Epidermal melanocyte (primary cell): ENCODE measurements around the gene ANKRD9.
"Not testable (repeated sequence)": the region's sequence is repeated elsewhere in the genome, so short reads cannot be mapped to it uniquely, and the experiment has no call there.

Experiments used
- DNase-seq: peaks from one replicate; pipeline ENCODE4 v3.0.0; 2011; ENCODE audit warnings: low spot score; ENCODE audit not compliant: insufficient read length

ANKRD9 gene

GRCh38 chr14:102509746-102510615, at the start of gene ANKRD9:
Gene ANKRD9, minus strand, starts transcription at chr14:102509776. Its CDS starts 1,887 bp downstream, at chr14:102507889.
- DNase-seq = peak; percentile 98

DNA sequence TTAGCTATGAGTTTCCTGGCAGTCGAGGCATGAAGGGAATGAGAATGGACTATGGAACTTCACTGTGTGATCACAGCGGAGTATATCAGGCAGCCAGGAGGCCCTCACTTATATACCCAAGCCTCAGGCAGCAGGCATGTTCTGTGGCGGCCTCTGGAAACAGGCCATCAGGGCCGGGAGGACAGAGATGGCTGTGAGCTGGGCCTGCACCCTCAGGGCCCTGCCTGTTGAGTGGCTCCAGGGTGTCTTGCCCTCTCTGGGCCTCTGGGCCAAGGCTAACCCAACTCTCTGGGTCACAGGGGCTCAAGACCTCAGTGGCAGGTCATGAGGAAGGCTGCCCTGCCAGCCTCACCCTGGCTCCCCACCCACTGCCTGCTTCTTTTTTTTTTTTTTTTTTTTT, 49.0 kb upstream of the ANKRD9 start:
- no peak for DNase-seq

DNA sequence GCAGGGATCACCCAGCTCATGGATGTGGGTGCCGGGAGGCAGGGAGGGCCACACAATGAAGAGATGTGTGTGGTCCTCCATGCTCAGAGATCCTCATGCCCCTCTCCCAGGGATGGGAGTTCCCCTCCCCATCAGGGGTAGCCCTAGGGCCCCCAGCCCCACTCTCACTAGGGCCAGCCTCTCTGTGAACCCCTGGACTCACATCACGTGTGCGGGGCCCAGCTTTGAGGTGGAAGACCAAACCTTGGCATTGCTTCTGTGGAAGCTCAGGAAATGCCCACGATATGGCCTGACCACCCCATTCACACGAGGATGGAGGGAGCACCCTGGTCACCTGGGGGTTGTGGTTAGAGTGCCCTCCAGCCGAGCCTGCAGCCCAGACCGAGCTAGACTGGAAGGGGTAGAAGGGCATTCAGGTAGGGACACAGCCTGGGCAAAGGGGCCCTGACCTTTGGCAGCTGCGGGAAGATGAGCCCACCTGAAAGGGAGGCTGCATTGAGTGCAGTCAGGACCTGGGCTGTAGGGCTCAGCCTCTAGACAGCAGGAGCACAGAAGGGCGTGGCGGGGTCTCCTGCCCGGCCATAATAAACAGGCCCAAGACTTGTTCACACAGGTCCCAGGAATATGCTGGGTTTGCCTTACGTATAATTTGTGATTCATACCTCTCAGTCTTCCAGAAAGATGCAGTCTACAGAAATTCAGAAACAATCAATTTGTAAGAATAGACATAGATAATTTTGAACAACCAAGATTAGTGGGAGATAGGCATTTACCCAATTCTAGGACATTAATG, 48.1 kb upstream of the ANKRD9 start:
- no peak for DNase-seq

GRCh38 chr14:102556098-102556677, 46.6 kb upstream of the ANKRD9 start:
- no peak for DNase-seq

DNA sequence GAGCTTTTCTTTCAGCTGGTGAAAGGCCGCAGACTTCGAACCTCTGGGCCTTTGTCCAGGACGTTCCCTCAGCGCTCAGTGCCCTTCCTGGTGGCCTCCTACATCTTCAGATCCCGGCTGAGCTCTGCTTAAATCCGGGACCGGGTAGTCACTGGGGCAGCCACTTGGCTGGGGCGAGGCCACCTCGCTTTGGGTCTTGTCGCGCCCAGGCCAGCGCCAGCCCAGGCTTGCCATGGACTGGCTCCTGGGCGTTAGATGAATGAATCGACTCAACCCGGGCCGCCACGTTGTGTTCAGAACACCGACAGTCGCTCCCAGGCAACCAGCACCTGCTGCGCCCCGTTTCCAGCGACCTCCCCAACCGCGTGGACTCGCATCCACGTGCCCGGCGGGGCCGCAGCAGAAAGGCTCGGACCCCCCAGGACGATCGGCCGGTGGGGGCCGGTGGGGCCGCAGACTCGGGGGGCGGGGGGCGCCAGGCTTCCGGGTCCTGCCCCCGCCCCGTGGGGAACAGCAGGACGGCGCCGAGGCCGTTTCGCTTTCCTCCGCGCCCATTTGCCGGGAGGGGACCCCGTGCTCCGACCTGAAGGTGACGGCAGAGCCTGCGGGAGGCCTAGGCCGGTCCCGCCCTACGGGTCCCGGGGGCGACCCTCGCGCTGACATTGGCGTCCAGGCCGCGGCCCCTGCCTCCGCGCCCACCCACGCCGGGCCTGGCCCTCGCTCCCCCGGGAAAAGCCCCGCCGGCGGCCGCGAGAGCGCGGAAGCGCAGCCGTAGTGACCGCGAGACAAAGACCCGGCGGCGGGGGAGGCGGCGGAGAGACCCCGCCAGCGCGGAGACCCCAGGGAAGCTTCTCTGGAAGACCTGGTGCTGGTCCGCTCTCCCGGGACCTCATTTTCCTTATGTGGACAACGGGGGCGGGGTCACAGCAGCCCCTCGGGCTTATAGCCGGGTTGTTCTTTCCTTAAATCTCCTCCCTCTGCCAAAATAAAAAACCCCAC, 45.5 kb upstream of the ANKRD9 start:
- DNase-seq = peak; percentile 59

DNA sequence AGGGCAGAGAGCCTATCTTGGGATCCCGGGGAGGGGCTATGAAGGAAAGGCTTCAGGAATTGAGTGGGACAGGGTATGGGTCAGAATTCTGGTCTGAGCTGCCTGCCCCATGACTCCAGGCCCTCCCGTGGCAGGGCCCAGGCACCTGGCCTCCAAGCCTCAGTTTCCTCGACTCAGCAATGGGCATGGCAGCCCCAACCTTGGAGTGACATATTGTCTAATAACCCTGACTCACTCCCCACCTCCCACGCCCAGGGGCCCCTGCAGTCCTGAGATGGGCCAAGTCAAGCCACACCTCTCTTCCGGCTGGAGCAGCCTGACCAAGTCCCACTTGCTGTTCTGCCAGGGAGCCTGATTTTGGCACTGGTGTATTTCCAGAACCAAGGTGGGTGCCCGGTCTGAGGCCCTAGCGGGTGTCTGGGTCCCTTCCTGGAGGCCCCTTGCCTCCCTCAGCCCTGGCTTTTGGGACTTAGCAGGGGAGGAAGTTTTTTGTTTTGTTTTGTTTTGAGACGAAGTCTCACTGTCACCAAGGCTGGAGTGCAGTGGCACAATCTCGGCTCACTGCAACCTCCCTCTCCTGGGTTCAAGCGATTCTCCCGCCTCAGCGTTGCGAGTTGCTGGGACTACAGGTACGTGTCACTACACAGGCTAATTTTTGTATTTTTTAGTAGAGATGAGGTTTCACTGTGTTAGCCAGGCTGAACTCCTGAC, 42.6 kb upstream of the ANKRD9 start:
- no peak for DNase-seq

GRCh38 chr14:102550927-102551401, 41.4 kb upstream of the ANKRD9 start:
- not testable (repeated sequence) for DNase-seq

DNA sequence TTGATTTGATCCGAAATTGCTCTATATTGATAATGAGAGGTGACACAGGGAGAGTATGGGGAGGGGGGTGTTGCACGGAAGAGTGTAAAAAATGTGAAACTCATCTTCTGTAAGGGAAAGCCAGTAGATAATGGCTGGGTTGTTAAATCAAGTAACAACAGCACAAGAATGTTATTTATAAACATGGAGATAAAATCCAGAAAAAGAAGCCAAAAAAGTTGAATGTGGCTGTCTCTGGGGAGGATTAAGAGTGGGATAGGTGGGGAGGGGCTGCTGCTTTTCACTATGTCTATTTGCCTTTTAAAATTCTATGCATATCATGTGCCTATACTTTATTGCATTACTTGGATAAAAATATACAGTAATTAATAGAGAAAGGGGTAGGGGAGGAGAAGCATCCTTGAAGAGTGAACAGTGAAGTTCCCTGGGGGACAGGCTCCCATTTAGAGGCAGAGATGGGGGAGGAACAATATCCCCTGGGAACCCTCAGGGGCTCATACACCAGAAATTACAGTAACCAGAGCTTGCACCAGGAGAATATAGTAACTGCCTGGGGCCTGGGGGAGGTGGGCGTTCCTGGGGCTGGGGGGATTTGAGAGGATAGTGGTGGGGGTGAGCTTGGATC, 39.2 kb upstream of the ANKRD9 start:
- DNase-seq = no peak

DNA sequence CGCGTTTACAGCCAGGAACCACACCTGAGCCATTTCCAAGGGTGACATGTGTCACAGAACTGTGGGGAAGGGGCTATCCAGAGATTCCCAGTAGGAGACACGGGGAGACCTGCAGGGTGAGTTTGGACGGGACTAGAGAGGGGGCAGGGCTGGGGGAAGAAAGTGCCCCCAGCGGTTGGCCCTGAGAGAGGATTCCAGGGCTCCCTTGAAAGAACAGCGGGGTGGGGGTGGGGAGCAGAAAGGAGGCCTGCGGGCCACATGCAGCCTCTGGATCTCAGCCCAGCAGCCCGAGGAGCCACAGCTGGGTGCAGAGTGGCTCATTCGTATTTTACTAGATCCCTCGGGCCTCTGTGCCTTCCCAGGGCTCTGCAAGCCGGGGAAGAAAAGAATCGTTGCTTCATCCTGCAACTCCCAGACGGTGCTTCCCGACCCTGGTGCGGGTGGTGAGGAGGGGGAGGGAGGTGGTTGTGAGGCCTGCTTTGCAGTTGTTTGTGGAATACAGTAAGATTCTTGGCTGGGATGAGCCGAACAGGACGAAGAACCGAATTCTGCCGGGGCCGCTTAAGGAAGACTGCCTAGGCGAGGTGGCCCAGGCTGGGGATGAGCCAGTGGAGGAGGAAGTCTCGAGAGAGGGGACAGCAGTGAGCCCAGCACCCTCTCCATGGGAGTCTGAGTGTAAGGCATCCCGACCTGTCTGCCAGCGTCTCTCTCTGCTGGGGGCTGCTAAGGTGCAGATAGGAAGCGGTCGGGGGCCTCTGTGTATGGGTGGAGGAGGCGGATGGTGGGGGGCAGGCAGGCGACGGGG, 36.1 kb upstream of the ANKRD9 start:
- DNase-seq = peak; percentile 31

GRCh38 chr14:102544747-102545460, 35.3 kb upstream of the ANKRD9 start:
- no peak for DNase-seq

GRCh38 chr14:102544046-102544746, 34.6 kb upstream of the ANKRD9 start:
- DNase-seq = no peak

- no peak for DNase-seq
Observed at GRCh38 chr14:102541771-102542170, 32.2 kb upstream of the ANKRD9 start.

- not testable (repeated sequence) for DNase-seq
Observed at GRCh38 chr14:102541029-102541491, 31.5 kb upstream of the ANKRD9 start.

DNA sequence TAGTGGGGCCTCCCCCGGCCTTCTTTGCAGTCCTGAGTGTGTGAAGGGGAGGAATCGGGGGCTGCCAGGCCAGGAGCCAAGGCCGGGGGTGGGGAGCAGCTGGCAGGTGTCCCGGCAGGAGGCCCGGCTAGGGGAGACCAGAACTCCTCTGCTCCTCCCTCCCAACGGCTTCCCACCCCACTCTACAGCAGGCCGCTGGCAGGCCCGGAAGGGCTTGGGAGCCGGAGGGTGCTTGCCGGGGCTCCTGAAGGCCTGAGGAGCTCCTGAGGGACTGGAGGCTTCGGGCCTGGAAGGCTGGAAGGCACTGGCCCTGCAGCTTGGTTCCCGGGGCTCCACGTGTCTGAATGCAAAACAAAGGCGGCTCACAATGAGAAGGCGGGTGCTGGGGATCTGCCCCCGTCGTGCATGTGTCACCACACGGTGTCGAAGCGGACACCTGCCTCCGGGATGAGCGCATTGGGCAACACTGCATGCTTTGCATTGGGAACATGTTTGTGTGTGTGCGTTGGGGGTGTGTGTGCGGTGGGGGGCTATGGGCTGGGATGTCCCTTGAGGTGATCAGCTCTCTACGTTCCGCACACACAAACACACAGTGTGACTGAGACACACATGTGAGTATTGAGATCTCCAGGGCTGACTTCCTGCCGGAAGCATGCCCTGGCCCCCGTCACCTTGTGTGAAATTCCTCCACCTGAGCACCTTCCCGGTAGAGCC, 30.9 kb upstream of the ANKRD9 start:
- DNase-seq = no peak

GRCh38 chr14:102539544-102540314, 30.2 kb upstream of the ANKRD9 start:
- no peak for DNase-seq
